H1 (cell line): Measurements from ENCODE around the gene CNNM4. TPM values are rescaled to one million over a fixed set of nuclear protein-coding genes. Genes with fewer than 3 reads are reported as not detected.

ENCODE experiments used
- CTCF ChIA-PET: fragments of 300-600 bp; sonication (Branson Sonifier 250); formaldehyde crosslinking; loops from one replicate; lab custom pipeline; 2021; ENCODE audit not compliant: partially characterized antibody; lab: Charles Lee
- POLR2A ChIA-PET: fragments of 300-600 bp; sonication (Branson Sonifier 250); formaldehyde crosslinking; loops from one replicate; lab custom pipeline; 2021; ENCODE audit warnings: inconsistent platforms; ENCODE audit not compliant: partially characterized antibody; lab: Charles Lee
- DNase-seq, 2 experiments: peaks; one replicate each; pipeline versions ENCODE4 v3.0.0 to v3.0.0-alpha.2; 2010 to 2022; ENCODE audit warnings: low spot score in 2 of 2, low read depth in 1 of 2, mixed read lengths in 1 of 2
- FAIRE-seq: peaks from 2 replicates; lab custom pipeline; 2011; peaks lifted over from hg19 to GRCh38; lab: Jason Lieb, UNC
- H2AFZ ChIP-seq: 2 replicates; pipeline ENCODE4 v1.8.1; 2012; ENCODE audit warnings: low read length, inconsistent platforms
- H2AK5ac ChIP-seq: 2 replicates; pipeline ENCODE4 v1.6.1; 2013; ENCODE audit warnings: low read depth, low read length
- H2BK120ac ChIP-seq: replicated peaks from 2 replicates; pipeline ENCODE3; 2013; ENCODE audit warnings: low read depth, low read length, inconsistent platforms
- H2BK12ac ChIP-seq: 2 replicates; pipeline ENCODE4 v1.6.1; 2013; ENCODE audit warnings: low read depth, low read length
- H2BK15ac ChIP-seq: 2 replicates; pipeline ENCODE4 v1.6.1; 2013; ENCODE audit warnings: low read length
- H2BK20ac ChIP-seq: 2 replicates; pipeline ENCODE4 v1.6.1; 2013; ENCODE audit warnings: low read length
- H2BK5ac ChIP-seq: 2 replicates; pipeline ENCODE4 v1.6.1; 2013; ENCODE audit warnings: low read depth, low read length
- H3K14ac ChIP-seq: 2 replicates; pipeline ENCODE4 v1.6.1; 2013; ENCODE audit warnings: inconsistent platforms; ENCODE audit not compliant: insufficient read length
- H3K18ac ChIP-seq: 2 replicates; pipeline ENCODE4 v1.6.1; 2013; ENCODE audit warnings: low read length; ENCODE audit errors: extremely low read depth
- H3K23ac ChIP-seq: 2 replicates; pipeline ENCODE4 v1.6.1; 2013; ENCODE audit warnings: inconsistent platforms; ENCODE audit not compliant: insufficient read length
- H3K23me2 ChIP-seq: 2 replicates; pipeline ENCODE4 v1.6.1; 2013; ENCODE audit warnings: low read depth, low read length
- H3K27ac ChIP-seq: 2 replicates; pipeline ENCODE4 v1.6.1; 2011; ENCODE audit warnings: low read depth, low read length, inconsistent platforms
- H3K27me3 ChIP-seq, 4 experiments: replicated peaks in 1 of 4; 1 replicate in 1 of 4; 2 replicates in 3 of 4; pipeline versions ENCODE4 v1.6.1 to v1.8.1; 2011 to 2013; ENCODE audit warnings: low read length in 3 of 4, mild to moderate bottlenecking in 3 of 4, inconsistent platforms in 2 of 4, mixed read lengths in 2 of 4, moderate library complexity in 1 of 4; ENCODE audit not compliant: control insufficient read depth in 3 of 4, insufficient read depth in 3 of 4; ENCODE audit errors: extremely low read depth in 1 of 4
- H3K36me3 ChIP-seq, 4 experiments: 2 replicates each; pipeline versions ENCODE4 v1.6.1 to v1.8.1; 2011 to 2013; ENCODE audit warnings: mild to moderate bottlenecking in 4 of 4, low read length in 3 of 4, moderate library complexity in 2 of 4, control low read depth in 1 of 4, inconsistent platforms in 1 of 4; ENCODE audit not compliant: insufficient read depth in 4 of 4, control insufficient read depth in 2 of 4
- H3K4ac ChIP-seq: replicated peaks from 2 replicates; pipeline ENCODE3; 2013; ENCODE audit warnings: low read length, low read depth, mixed read lengths, inconsistent platforms; ENCODE audit not compliant: insufficient read length
- H3K4me1 ChIP-seq, 4 experiments: replicated peaks in 1 of 4; 1 replicate in 1 of 4; 2 replicates in 3 of 4; pipeline versions ENCODE4 v1.6.1 to v1.8.1; 2011 to 2013; ENCODE audit warnings: low read length in 3 of 4, inconsistent platforms in 2 of 4, mixed read lengths in 1 of 4; ENCODE audit not compliant: insufficient read depth in 4 of 4, control insufficient read depth in 3 of 4
- H3K4me2 ChIP-seq, 2 experiments: 2 replicates each; pipeline versions ENCODE4 v1.6.1 to v1.8.1; 2011 to 2013; ENCODE audit warnings: low read depth in 2 of 2, low read length in 2 of 2, control low read depth in 1 of 2, inconsistent platforms in 1 of 2, mild to moderate bottlenecking in 1 of 2; ENCODE audit not compliant: insufficient read depth in 1 of 2
- H3K4me3 ChIP-seq, 4 experiments: fragments of 200-600, 300-600 bp in 1 of 4; sonication (generic), shearing (Covaris generic), sonication (Bioruptor Twin) in 1 of 4; 2 replicates each; pipeline versions ENCODE4 v1.5.1 to v1.8.1; 2011 to 2016; ENCODE audit warnings: low read length in 4 of 4, low read depth in 3 of 4, control low read depth in 2 of 4, inconsistent platforms in 2 of 4, mild to moderate bottlenecking in 2 of 4, mixed read lengths in 1 of 4, moderate library complexity in 1 of 4; ENCODE audit not compliant: insufficient read depth in 2 of 4; ENCODE audit errors: extremely low read depth in 1 of 4
- H3K56ac ChIP-seq: replicated peaks from 2 replicates; pipeline ENCODE3; 2013; ENCODE audit warnings: low read depth, mild to moderate bottlenecking, mixed read lengths, low read length, inconsistent platforms; ENCODE audit not compliant: insufficient read length
- H3K79me1 ChIP-seq: 2 replicates; pipeline ENCODE4 v1.6.1; 2013; ENCODE audit warnings: low read depth, low read length, control low read depth
- H3K79me2 ChIP-seq, 2 experiments: 2 replicates each; pipeline versions ENCODE4 v1.6.1 to v1.8.1; 2012 to 2013; ENCODE audit warnings: low read length in 2 of 2, mild to moderate bottlenecking in 2 of 2, inconsistent platforms in 1 of 2; ENCODE audit not compliant: insufficient read depth in 2 of 2, control insufficient read depth in 1 of 2
- H3K9ac ChIP-seq, 4 experiments: replicated peaks in 1 of 4; 1 replicate in 1 of 4; 2 replicates in 3 of 4; pipeline versions ENCODE4 v1.6.1 to v1.8.1; 2011 to 2013; ENCODE audit warnings: low read depth in 3 of 4, low read length in 3 of 4, control low read depth in 2 of 4, mild to moderate bottlenecking in 2 of 4, moderate library complexity in 2 of 4, inconsistent platforms in 1 of 4; ENCODE audit errors: extremely low read depth in 1 of 4
- H3K9me3 ChIP-seq, 2 experiments: 2 replicates each; pipeline versions ENCODE4 v1.6.1 to v1.8.1; 2012 to 2013; ENCODE audit warnings: mild to moderate bottlenecking in 2 of 2, moderate library complexity in 2 of 2, control low read depth in 1 of 2, inconsistent platforms in 1 of 2, low read depth in 1 of 2, low read length in 1 of 2, mixed read lengths in 1 of 2; ENCODE audit not compliant: insufficient read depth in 2 of 2
- H4K20me1 ChIP-seq, 2 experiments: replicated peaks in 1 of 2; 2 replicates each; pipeline versions ENCODE3 to v1.8.1; 2011 to 2013; ENCODE audit warnings: inconsistent platforms in 2 of 2, low read length in 2 of 2, mild to moderate bottlenecking in 1 of 2; ENCODE audit not compliant: insufficient read depth in 2 of 2, control insufficient read depth in 1 of 2
- H4K5ac ChIP-seq: 2 replicates; pipeline ENCODE4 v1.6.1; 2013; ENCODE audit warnings: low read length, low read depth, mixed read lengths, inconsistent platforms; ENCODE audit not compliant: insufficient read length
- H4K8ac ChIP-seq: 2 replicates; pipeline ENCODE4 v1.8.0; 2013; ENCODE audit warnings: mild to moderate bottlenecking, moderate library complexity, low read length, inconsistent platforms; ENCODE audit not compliant: insufficient read depth; ENCODE audit errors: extremely low read depth
- H4K91ac ChIP-seq: replicated peaks from 2 replicates; pipeline ENCODE3; 2013; ENCODE audit warnings: low read length, mixed read lengths, inconsistent platforms; ENCODE audit not compliant: insufficient read length
- BCL11A ChIP-seq, 2 experiments: IDR thresholded peaks; one replicate each; pipeline ENCODE4 v1.6.1; 2011; ENCODE audit warnings: low read depth in 2 of 2, low read length in 2 of 2, mild to moderate bottlenecking in 2 of 2
- CTCF ChIP-seq, 3 experiments: IDR thresholded peaks; 1 replicate in 2 of 3; 2 replicates in 1 of 3; pipeline versions ENCODE4 v1.5.1 to v1.6.1; 2011; ENCODE audit warnings: low read length in 3 of 3, mild to moderate bottlenecking in 3 of 3, inconsistent platforms in 2 of 3, low read depth in 1 of 3, moderate library complexity in 1 of 3; ENCODE audit not compliant: insufficient read depth in 1 of 3; ENCODE audit errors: control extremely low read depth in 1 of 3
- GABPA ChIP-seq: IDR thresholded peaks from 2 replicates; pipeline ENCODE4 v1.6.1; 2011; ENCODE audit warnings: mild to moderate bottlenecking, low read length, moderate library complexity, borderline replicate concordance; ENCODE audit not compliant: insufficient read depth
- RAD21 ChIP-seq, 2 experiments: IDR thresholded peaks in 1 of 2; conservative IDR thresholded peaks in 1 of 2; 2 replicates each; pipeline ENCODE4 v1.6.1; 2011; ENCODE audit warnings: low read depth in 2 of 2, low read length in 2 of 2, improper control_type of control experiment in 1 of 2, inconsistent platforms in 1 of 2, mild to moderate bottlenecking in 1 of 2, moderate library complexity in 1 of 2
- WGBS, 2 experiments: shearing (Covaris generic) in 1 of 2; methylation state at CpG; one replicate each; pipeline versions ENCODE4 v1.1.6 to v1.1.7; 2013 to 2015; ENCODE audit warnings: low lambda C conversion rate in 2 of 2, mixed read lengths in 2 of 2, inconsistent platforms in 1 of 2, low coverage in 1 of 2, missing lambda C conversion rate in 1 of 2; ENCODE audit not compliant: insufficient replicate concordance in 2 of 2, insufficient coverage in 1 of 2, insufficient read length in 1 of 2; ENCODE audit errors: extremely low coverage in 1 of 2, missing lambda C conversion rate in 1 of 2; 5-methylcytosine and 5-hydroxymethylcytosine counted together
- polyA plus RNA-seq, 7 experiments: library from polyadenylated mRNA; depleted of rRNA in 3 of 7; stranded (reverse) in 5 of 7; unstranded in 2 of 7; fragments of >200 nt in 5 of 7; fragments of 200-250 nt in 2 of 7; gene quantifications; 1 replicate in 5 of 7; 2 replicates in 1 of 7; 4 replicates in 1 of 7; pipeline versions ENCODE4 v1.2.1 to v1.2.3, GENCODE V29; 2011 to 2013; ENCODE audit warnings: missing spikeins in 2 of 7, mixed read lengths in 2 of 7
- total RNA-seq: library from RNA; stranded (reverse); fragmentation: NEBNext Ultra II Directional; extraction: Animal tissue kit (Norgen Biotek cat#: 25700); gene quantifications from 2 replicates; pipeline ENCODE4 v1.2.1, GENCODE V29; 2021

The CNNM4 gene
- total and polyA plus RNA-seq, 2 of the 8 experiments (the other 6 are each of a cell fraction or from before 2014, with no cell fraction given), result 10.3 to 11.0 TPM

DNA sequence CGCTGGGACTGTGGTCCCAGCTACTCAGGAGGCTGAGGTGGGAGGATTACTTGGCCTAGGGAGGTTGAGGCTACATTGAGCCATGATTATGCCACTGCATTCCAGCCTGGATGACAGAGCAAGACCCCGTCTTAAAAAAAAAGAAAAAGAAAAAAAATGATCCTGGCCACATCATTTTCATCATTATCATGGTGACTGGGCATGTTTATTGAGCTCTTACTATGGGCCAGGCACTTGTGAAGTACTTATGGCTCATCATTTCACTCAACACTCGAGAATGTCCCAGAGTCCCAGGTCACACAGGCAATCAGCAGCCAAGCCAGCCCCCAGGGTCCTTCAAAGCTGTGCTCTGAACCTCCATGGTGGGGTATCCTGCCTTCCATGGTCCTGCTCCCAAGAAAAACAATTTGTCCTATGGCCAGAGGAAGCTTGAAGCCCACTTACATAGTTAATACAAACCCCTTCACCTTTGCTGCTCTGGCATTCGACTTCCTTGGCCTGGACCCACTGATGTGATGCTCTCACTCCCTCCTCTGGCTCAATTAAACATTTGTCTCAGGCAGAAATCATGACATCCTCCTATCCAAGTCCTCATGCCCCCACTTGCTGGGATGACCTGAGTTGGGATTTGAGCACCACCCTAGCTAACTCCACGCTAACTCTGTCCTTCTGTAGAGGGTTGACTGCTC lies 3.8 kb upstream of the CNNM4 start:
- Histone ChIP-seq H3K36me3 (no peaks in the 10 kb centered on the region), H4K5ac (no peak overlapping the region), H3K18ac (no peak overlapping the region), H2BK20ac (no peak overlapping the region), H3K4me3 (no peak overlapping the region), H3K4me1 (peaks cover 3 to 17% (median 10%) of the 10 kb centered on the region in 4 experiments), H3K4ac (no peak overlapping the region), H3K9ac (no peak overlapping the region), H3K79me2 (peaks cover 0 to 5% of the 10 kb centered on the region in 2 experiments; a peak in 1 of 4 replicates), H2BK12ac (no peak overlapping the region), H3K9me3 (no peaks in the 10 kb centered on the region), H4K91ac (no peak overlapping the region), H2AK5ac (no peak overlapping the region), H2BK15ac (no peak overlapping the region), H3K23ac (no peak overlapping the region), H3K27me3 (peaks cover 0 to 5% (median 4%) of the 10 kb centered on the region in 4 experiments; a peak in 2 of 7 replicates), H2BK5ac (no peak overlapping the region), H2AFZ (no peak overlapping the region), H3K23me2 (peaks cover 4% of the 10 kb centered on the region), H2BK120ac (no peak overlapping the region), H3K56ac (no peak overlapping the region), H4K8ac (no peak overlapping the region), H3K27ac (no peak overlapping the region), H4K20me1 (peaks cover 0 to 5% of the 10 kb centered on the region in 2 experiments), H3K79me1 (no peaks in the 10 kb centered on the region), H3K14ac (no peak overlapping the region), H3K4me2 (no peak overlapping the region)
- CTCF ChIA-PET, result interaction anchor here (0.6 to 2.9 kb wide), 9 partner anchors 12 to 556 kb away, joined by 3 to 10 read pairs (median 4); no protein-coding TSS in a partner anchor
- DNase-seq (no peak), FAIRE-seq (no peak)
- WGBS, 2 experiments, result 87% methylated on average over 5 of the region's 5 CpGs; no CpG with 5 or more reads in 1 of the 2 experiments
- POLR2A ChIA-PET, result no interaction called here
- TF ChIP-seq BCL11A (IDR thresholded peaks at IDR 0.05; ENCODE audit: low read depth in 2 of 2, low read length in 2 of 2) (no peak), RAD21 (IDR thresholded peaks at IDR 0.05 in 1 of 2, conservative IDR thresholded peaks at IDR 0.05 in 1 of 2; ENCODE audit: low read depth in 2 of 2, low read length in 2 of 2) (peak; percentile 20 to 39; a peak in 3 of 4 replicates), GABPA (no peak), CTCF (IDR thresholded peaks at IDR 0.05; ENCODE audit: control extremely low read depth in 1 of 3, insufficient read depth in 1 of 3, low read depth in 1 of 3, low read length in 3 of 3) (peak in 1 of 3 experiments; percentile 11; a peak in 1 of 4 replicates)
